Hematopoietic multipotent progenitor cell treated with erythropoietin and hydrocortisone succinate and interleukin-3 and kit ligand, for 8 days (in vitro differentiated cells): Measurements from ENCODE around the gene C2CD4B.

Experiments
- DNase-seq: peaks from one replicate; pipeline ENCODE4 v3.0.0-alpha.2; 2015

The C2CD4B gene

GRCh38 chr15:62165104-62165792 lies at the start of gene C2CD4B:
Gene C2CD4B, minus strand, starts transcription at chr15:62165285. Its CDS starts 301 bp downstream, at chr15:62164984.
- DNase-seq, result peak; percentile 4

GRCh38 chr15:62212741-62213140 lies 47.7 kb upstream of the C2CD4B start:
- no peak for DNase-seq

- DNase-seq, result peak; percentile 7
Measured at GRCh38 chr15:62211348-62211747, 46.3 kb upstream of the C2CD4B start.

DNA sequence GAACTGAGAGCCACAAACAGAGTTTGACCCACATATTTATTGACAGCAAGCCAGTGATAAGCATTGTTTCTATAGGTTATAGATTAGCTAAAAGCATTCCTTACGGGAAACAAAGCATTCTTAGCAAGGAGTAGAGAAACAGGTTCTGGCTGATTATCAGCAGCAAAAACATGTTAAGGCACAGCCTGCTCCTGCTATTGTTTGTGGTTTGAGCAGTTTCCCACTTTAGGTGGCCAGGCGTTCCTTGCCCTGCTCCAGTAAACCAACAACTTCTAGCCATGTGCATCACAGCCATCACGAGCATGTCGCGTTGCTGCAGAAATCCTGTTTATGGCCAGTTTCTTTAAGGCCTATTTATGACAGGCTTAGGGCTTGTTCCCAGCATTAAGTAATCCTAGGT lies 44.7 kb upstream of the C2CD4B start:
- no peak for DNase-seq

GRCh38 chr15:62209322-62209721 lies 44.2 kb upstream of the C2CD4B start:
- no peak for DNase-seq

DNA sequence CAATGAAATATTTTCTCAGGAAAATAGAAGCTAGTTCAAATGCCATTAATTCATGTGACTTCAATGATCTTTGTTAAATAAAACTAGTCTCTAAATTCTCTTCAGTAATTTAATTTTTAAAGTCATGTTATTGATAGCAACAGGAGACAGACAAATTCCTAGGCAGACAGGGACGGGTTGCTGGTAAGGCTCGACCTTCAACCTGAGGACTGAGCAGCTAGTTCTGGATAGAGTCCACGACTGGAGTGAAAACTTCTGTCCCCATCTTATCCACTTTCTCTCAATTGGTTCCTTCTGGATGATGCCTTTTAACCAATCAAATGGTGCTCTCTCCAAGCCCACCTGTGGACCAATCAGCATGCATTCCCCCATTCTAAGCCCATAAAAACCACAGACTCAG lies 43.8 kb upstream of the C2CD4B start:
- no peak for DNase-seq

GRCh38 chr15:62208367-62208766 lies 43.3 kb upstream of the C2CD4B start:
- DNase-seq, result no peak

GRCh38 chr15:62190675-62191074 lies 25.6 kb upstream of the C2CD4B start:
- no peak for DNase-seq

GRCh38 chr15:62190274-62190673 lies 25.2 kb upstream of the C2CD4B start:
- no peak for DNase-seq

DNA sequence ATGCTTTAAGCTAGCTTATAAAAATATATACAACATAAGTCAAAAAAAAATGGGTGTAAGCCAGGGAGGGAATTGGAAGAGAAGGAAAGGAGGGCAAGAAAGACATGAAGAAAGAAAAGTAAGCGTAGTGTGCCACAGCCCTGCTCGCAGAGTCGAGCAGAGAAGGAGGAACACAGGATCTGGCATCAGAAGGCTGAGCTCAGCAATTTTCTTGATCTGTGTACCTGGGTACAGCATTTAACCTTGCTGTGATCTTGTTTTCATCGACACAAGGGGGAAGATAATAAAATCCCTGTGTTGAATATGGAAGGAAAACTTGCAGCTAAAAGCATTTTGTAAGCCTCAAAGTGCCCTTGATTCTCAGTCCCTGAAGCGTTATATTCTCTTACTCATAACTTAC lies 23.7 kb upstream of the C2CD4B start:
- DNase-seq, result no peak

DNA sequence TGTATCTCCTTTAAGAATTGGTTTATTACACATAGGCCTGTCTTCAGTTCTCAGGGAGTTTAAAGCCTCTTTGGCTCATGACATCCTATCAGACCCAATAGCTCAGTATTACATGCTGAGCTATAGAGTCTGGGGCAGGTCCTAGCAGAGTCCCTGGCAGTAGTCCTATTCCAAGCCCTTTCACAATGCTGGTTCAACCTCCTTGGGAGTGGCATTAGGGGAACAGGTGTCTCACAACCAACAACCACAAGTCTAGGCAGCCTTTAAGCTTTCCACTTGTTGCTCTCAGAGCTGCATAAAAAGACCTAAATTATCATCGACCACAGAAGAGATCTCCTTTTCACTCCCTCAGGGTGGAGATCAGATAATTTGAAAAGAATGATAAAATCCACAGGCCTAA lies 22.8 kb upstream of the C2CD4B start:
- DNase-seq, result no peak

- DNase-seq, result no peak
Measured at GRCh38 chr15:62187425-62187824, 22.3 kb upstream of the C2CD4B start.

- DNase-seq, result no peak
Measured at GRCh38 chr15:62186578-62186977, 21.5 kb upstream of the C2CD4B start.

- no peak for DNase-seq
Measured at GRCh38 chr15:62183130-62183529, 18.0 kb upstream of the C2CD4B start.

DNA sequence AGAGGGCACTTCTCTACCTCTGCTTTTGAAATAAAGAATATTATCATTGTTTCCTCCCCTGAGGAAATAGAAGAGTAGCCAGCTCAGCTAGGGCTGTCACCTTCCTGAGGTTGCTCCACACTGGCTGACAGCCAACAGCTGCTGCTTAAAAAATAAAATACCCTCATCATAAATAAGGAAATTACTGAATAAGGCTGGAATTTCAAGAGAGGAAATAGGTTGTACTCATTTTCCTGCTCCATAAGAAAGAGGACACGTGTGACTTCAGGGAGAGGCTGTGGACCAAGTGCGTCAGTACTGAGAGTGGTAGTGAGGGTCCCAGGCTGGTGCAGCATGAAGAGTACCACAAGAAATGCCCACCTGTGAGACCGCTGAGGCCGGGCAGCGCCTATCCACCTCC lies 8.1 kb upstream of the C2CD4B start:
- DNase-seq, result no peak

DNA sequence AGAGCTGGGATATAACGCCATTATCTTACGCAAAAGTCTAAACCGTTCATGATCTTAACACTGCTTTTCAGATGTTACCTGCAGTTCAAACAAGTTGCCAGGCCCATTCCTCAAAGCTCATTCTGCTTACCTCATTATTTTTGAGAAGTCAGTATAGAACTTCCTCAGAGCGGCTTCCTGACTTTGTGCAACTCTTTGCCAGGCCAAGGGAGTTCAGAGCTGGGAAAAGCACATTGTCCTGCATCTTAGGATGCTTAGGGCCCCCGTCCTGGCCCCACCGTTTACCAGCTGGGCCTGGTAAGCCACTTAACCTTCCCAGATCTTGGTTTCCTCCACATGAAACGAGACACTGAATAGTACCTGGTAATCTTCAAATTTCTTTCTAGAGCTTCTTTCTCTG lies 6.8 kb upstream of the C2CD4B start:
- no peak for DNase-seq

DNA sequence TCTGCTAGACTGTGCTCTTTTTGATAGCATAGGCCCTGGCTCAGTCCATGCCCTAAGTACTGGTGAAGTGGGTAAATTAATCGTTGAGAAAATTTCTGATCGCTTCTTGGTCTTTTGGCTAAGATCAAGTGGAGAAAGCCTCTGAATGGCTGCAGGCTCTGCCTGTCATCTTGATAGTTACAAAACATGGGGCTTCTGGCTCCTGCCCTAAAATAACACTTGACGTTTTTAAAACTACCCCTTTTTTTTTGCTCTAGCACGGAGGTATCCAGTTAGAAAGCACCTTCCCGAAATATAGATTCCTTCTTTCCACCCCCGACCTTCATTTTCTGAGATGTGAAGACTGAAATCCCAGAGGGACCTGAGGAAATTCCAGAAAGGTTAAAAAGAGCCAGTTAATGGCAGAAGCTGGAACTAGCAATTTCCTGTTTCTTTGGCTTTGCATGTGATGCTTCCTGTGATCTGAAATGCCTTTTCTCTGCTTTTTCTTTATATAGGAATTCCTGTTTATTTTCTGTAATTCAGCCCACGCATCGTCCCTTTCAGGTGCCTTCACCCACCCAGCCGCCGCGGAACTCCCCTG lies 799 bp upstream of the C2CD4B start:
- no peak for DNase-seq

GRCh38 chr15:62164396-62165103 lies 535 bp downstream of the C2CD4B start:
- DNase-seq, result no peak

GRCh38 chr15:62164014-62164395 lies 1.1 kb downstream of the C2CD4B start:
- no peak for DNase-seq

DNA sequence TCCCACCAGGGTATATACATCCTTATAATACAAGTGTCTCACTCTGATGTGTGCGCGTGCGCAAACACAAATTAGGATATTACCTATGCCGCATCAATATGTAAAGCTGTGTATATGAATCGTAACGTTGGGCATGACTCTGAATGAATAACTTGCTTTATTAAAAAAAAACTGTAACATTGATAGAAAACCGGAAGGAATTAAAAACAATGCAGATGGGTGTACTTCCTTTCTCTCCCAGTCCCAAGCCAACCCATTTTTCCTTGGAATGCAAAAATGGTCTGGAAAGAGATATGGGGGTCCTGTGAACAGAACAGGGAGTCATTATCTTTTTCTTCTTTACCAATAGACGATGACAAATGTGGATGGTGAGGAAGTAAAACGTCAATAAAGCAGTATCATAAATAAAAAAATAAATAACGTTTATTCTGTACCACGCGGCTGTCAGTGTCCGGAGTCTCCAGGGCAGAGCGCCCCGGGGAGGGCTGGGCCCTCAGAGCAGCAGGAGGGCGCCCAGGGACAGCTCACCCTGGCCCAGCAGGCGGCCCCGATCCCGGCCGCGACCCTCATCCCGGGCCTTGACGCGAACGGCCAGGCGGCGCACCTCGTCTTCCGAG lies 1.6 kb downstream of the C2CD4B start:
- DNase-seq, result no peak

DNA sequence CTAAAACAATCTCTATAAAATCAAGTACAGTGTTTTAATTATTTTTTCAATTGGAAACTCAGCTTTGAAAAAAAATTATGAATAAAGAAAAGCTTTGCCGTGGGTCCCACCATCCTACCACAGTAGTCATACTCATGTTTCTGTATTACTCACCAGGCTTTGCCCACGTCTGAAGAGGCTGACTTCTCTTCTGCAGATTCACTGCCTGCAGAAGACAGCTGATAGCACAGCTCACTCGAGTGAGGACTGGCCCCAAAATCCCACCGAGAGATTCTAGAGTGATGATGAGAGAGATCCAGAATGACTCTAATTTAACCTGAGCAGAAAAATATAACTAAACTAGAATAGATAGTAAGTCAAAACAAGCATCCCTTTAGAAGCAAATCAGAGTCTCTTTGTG lies 11.9 kb downstream of the C2CD4B start:
- DNase-seq, result no peak

DNA sequence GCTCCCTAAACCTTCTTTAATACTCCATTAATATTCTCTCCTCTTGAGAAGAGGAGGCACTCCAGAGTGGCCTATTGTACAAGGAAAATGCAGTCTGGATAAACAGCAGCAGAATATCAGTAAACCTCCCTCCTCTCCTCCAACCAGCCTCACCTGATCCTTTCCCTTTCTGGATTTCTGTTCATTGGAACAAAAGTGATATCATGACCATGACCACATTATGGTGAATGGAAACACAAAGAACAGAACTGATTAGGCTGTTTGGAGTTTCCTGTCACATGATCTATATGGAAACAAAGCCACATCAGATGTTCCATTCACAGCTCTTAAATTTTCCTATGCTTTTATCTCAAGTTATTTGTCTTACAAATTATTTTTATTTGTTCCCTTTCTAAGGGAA lies 14.6 kb downstream of the C2CD4B start:
- peak; percentile 10 for DNase-seq

DNA sequence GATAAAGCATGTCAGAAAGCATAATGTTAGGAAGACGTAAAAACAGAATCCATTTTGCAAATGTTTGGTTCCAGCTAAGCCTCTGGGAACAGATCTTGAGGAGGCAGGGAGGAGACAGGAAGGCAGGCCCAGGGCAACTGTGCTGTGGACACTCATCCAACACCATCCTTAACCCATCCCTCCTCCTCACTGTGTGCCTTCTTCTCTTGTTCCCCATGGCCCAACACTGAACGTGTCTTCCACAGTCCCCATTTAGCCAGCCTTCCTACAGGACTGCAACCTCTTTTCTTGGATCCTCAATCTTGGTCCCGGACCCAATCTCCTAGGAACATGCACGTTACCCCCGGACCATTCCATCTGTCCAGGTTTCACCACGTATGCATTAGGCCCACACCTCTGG lies 15.4 kb downstream of the C2CD4B start:
- no peak for DNase-seq

DNA sequence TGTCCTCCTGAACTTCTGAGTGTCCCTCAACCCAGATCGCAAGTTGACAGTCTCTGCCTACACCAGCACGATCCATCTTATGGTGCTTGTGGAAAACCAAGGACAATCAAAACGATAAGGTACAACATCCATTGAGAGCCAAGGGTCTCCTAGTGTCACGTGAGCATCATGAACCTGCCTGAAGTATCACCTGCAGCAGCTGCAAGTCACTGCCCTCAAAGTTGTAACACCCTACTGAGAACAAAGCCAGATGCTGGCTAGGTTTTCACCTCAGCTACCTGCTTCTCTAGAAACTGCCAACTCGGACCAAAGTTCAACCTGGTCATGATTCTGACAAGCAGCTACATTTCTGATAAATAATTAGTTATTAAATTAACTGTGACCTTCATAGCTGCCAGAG lies 17.5 kb downstream of the C2CD4B start:
- DNase-seq, result no peak
